CD14-positive monocyte (primary cell): ENCODE data around the gene SLITRK6. TPM values are rescaled to one million over a fixed set of nuclear protein-coding genes. Genes with fewer than 3 reads are reported as not detected.

Experiments
- DNase-seq, 3 donors: peaks; one replicate each; pipeline ENCODE4 v3.0.0-alpha.2; 2011 to 2022
- H2AFZ ChIP-seq: 2 replicates; pipeline ENCODE4 v1.6.0; 2012; ENCODE audit warnings: mild to moderate bottlenecking, low read depth, low read length, inconsistent platforms; ENCODE audit not compliant: insufficient read depth, poor library complexity, severe bottlenecking
- H3K27ac ChIP-seq, 2 donors: 1 replicate in 1 of 2; 2 replicates in 1 of 2; pipeline ENCODE4 v1.5.1; 2012 to 2013; ENCODE audit warnings: low read length in 2 of 2, control low read depth in 1 of 2, inconsistent platforms in 1 of 2, low read depth in 1 of 2, mild to moderate bottlenecking in 1 of 2
- H3K27me3 ChIP-seq, 2 donors: one replicate each; pipeline versions ENCODE4 v1.6.0 to v1.6.1; 2011 to 2013; ENCODE audit warnings: low read length in 2 of 2; ENCODE audit not compliant: control insufficient read depth in 2 of 2, insufficient read depth in 2 of 2
- H3K36me3 ChIP-seq, 2 donors: replicated peaks in 1 of 2; 1 replicate in 1 of 2; 2 replicates in 1 of 2; pipeline versions ENCODE4 v1.5.1 to v1.6.1; 2012 to 2013; ENCODE audit warnings: low read length in 2 of 2, control low read depth in 1 of 2, inconsistent platforms in 1 of 2, mild to moderate bottlenecking in 1 of 2; ENCODE audit not compliant: insufficient read depth in 2 of 2, control insufficient read depth in 1 of 2
- H3K4me1 ChIP-seq, 2 donors: 1 replicate in 1 of 2; 2 replicates in 1 of 2; pipeline versions ENCODE4 v1.5.1 to v1.6.1; 2012 to 2013; ENCODE audit warnings: low read length in 2 of 2, control low read depth in 1 of 2, inconsistent platforms in 1 of 2, mild to moderate bottlenecking in 1 of 2, moderate library complexity in 1 of 2; ENCODE audit not compliant: insufficient read depth in 2 of 2, control insufficient read depth in 1 of 2
- H3K4me2 ChIP-seq: replicated peaks from 2 replicates; pipeline ENCODE3; 2012; ENCODE audit warnings: low read length, moderate library complexity, mild to moderate bottlenecking; ENCODE audit not compliant: poor library complexity, severe bottlenecking; ENCODE audit errors: extremely low read depth
- H3K4me3 ChIP-seq, 3 experiments: fragments of 200-600 bp in 1 of 3; sonication (generic) in 1 of 3; replicated peaks in 1 of 3; 1 replicate in 2 of 3; 2 replicates in 1 of 3; pipeline ENCODE4 v1.5.1; 2011 to 2013; ENCODE audit warnings: low read length in 3 of 3, mild to moderate bottlenecking in 3 of 3, control low read depth in 2 of 3, low read depth in 2 of 3, inconsistent platforms in 1 of 3, moderate library complexity in 1 of 3
- H3K79me2 ChIP-seq: 2 replicates; pipeline ENCODE4 v1.6.0; 2012; ENCODE audit warnings: mild to moderate bottlenecking, control low read depth, inconsistent platforms, low read length, moderate library complexity; ENCODE audit not compliant: insufficient read depth
- H3K9ac ChIP-seq: 2 replicates; pipeline ENCODE4 v1.6.0; 2017; ENCODE audit warnings: low read length, mild to moderate bottlenecking; ENCODE audit not compliant: insufficient read depth, poor library complexity, severe bottlenecking
- H3K9me3 ChIP-seq, 2 donors: replicated peaks in 1 of 2; 1 replicate in 1 of 2; 2 replicates in 1 of 2; pipeline versions ENCODE4 v1.5.1 to v1.6.1; 2012 to 2013; ENCODE audit warnings: low read length in 2 of 2, control low read depth in 1 of 2; ENCODE audit not compliant: control insufficient read depth in 1 of 2, insufficient read depth in 1 of 2
- H4K20me1 ChIP-seq: 2 replicates; pipeline ENCODE4 v1.6.0; 2012; ENCODE audit warnings: mild to moderate bottlenecking, low read length, control low read depth, moderate library complexity; ENCODE audit not compliant: insufficient read depth
- H3K27ac Mint-ChIP-seq, 7 donors: one replicate each; pipeline ENCODE4 v1.8.0; 2020; ENCODE audit warnings: mild to moderate bottlenecking in 7 of 7, mixed read lengths in 7 of 7, moderate library complexity in 6 of 7, inconsistent platforms in 2 of 7
- H3K27me3 Mint-ChIP-seq, 3 donors: one replicate each; pipeline ENCODE4 v1.8.0; 2021 to 2022; ENCODE audit warnings: low read depth in 3 of 3, mild to moderate bottlenecking in 3 of 3, mixed read lengths in 3 of 3, moderate library complexity in 3 of 3, inconsistent platforms in 1 of 3
- H3K36me3 Mint-ChIP-seq, 2 donors: one replicate each; pipeline ENCODE4 v1.8.0; 2020; ENCODE audit warnings: mixed read lengths in 2 of 2, inconsistent platforms in 1 of 2, mild to moderate bottlenecking in 1 of 2
- H3K4me1 Mint-ChIP-seq: one replicate; pipeline ENCODE4 v1.8.0; 2020; ENCODE audit warnings: mild to moderate bottlenecking, mixed read lengths
- H3K4me3 Mint-ChIP-seq, 2 donors: one replicate each; pipeline ENCODE4 v1.8.0; 2020; ENCODE audit warnings: mild to moderate bottlenecking in 2 of 2, mixed read lengths in 2 of 2, moderate library complexity in 1 of 2
- H3K9me3 Mint-ChIP-seq, 7 donors: one replicate each; pipeline ENCODE4 v1.8.0; 2020 to 2022; ENCODE audit warnings: mixed read lengths in 7 of 7, mild to moderate bottlenecking in 6 of 7, moderate library complexity in 6 of 7, inconsistent platforms in 2 of 7
- CTCF ChIP-seq: fragments of 200-600 bp; IDR thresholded peaks from one replicate; pipeline ENCODE4 v1.8.0; 2022; ENCODE audit warnings: antibody characterized with exemption, mild to moderate bottlenecking
- WGBS: methylation state at CpG from one replicate; pipeline ENCODE4 v1.1.5; 2013; ENCODE audit warnings: missing lambda C conversion rate; ENCODE audit not compliant: insufficient coverage; 5-methylcytosine and 5-hydroxymethylcytosine counted together
- intact Hi-C, 2 donors: fragments of 100-400 bp; cut with micrococcal nuclease; formaldehyde crosslinking; loops; one replicate each; pipeline versions ENCODE4 v1.15.0 to v1.15.1; 2023
- polyA plus RNA-seq, 3 donors: library from polyadenylated mRNA; depleted of rRNA in 1 of 3; unstranded in 2 of 3; stranded (reverse) in 1 of 3; fragments of 300-500 nt in 2 of 3; fragments of >200 nt in 1 of 3; fragmentation: Illumina TruSeq in 2 of 3; gene quantifications; 1 replicate in 2 of 3; 2 replicates in 1 of 3; pipeline ENCODE4 v1.2.3, GENCODE V29; 2012 to 2021

SLITRK6 gene
- polyA plus RNA-seq, 3 donors: not detected

- no peak overlapping the region for H3K4me3 Mint-ChIP-seq
- Histone ChIP-seq H3K27me3 (no peaks in the 10 kb centered on the region), H4K20me1 (no peaks in the 10 kb centered on the region), H3K4me2 (peak overlapping the region; percentile 11), H3K4me1 (no peaks in the 10 kb centered on the region), H3K9me3 (no peaks in the 10 kb centered on the region), H3K36me3 (no peaks in the 10 kb centered on the region), H3K27ac (no peak overlapping the region), H2AFZ (no peak overlapping the region), H3K4me3 (no peak overlapping the region), H3K9ac (no peak overlapping the region), H3K79me2 (no peaks in the 10 kb centered on the region)
- TF ChIP-seq CTCF: no peak
- no peaks in the 10 kb centered on the region for H3K36me3 Mint-ChIP-seq
- DNase-seq: no peak
- H3K4me1 Mint-ChIP-seq: peaks cover 3% of the 10 kb centered on the region
- H3K9me3 Mint-ChIP-seq: no peaks in the 10 kb centered on the region
- intact Hi-C loops: no loop called here
- no CpG with 5 or more reads among the region's 1 CpG for WGBS
- H3K27me3 Mint-ChIP-seq: no peaks in the 10 kb centered on the region
- H3K27ac Mint-ChIP-seq: no peak overlapping the region
Measured at GRCh38 chr13:85771856-85772255, 27.4 kb downstream of the SLITRK6 start.

DNA sequence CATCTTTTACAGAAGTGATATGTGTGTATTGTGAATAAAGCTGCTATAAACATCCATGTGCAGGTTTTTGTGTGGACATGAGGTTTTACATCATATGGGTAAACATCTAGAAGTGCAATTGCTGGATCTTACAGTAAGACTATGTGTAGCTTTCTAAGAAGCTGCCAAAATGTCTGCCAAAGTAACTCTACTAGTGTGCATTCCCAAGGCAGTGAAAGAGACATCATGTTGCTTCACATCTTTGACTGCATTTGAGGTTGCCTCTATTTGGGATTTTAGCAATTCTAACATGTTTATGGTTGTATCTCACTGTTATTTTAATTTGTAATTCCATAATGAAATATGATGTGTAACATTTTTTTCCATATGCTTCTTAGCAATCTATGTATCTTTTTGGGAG is 30.3 kb downstream of the SLITRK6 start:
- peaks cover 3% of the 10 kb centered on the region for H3K4me1 Mint-ChIP-seq
- H3K27ac Mint-ChIP-seq: no peak overlapping the region
- H3K79me2 ChIP-seq: no peaks in the 10 kb centered on the region
- no peaks in the 10 kb centered on the region for H3K36me3 Mint-ChIP-seq
- no peak for TF ChIP-seq CTCF
- no peak overlapping the region for H3K4me2 ChIP-seq
- no peak overlapping the region for H2AFZ ChIP-seq
- no peak overlapping the region for H3K4me3 ChIP-seq
- H3K9me3 Mint-ChIP-seq: peaks cover 0 to 2% (median 0%) of the 10 kb centered on the region in 7 donors
- H3K4me1 ChIP-seq: no peaks in the 10 kb centered on the region
- intact Hi-C loops: no loop called here
- H3K36me3 ChIP-seq: no peaks in the 10 kb centered on the region
- no peak for DNase-seq
- H3K9ac ChIP-seq: no peak overlapping the region
- H4K20me1 ChIP-seq: no peaks in the 10 kb centered on the region
- H3K4me3 Mint-ChIP-seq: no peak overlapping the region
- H3K27me3 ChIP-seq: no peaks in the 10 kb centered on the region
- H3K27me3 Mint-ChIP-seq: no peaks in the 10 kb centered on the region
- H3K9me3 ChIP-seq: no peaks in the 10 kb centered on the region
- H3K27ac ChIP-seq: no peak overlapping the region
